HCT116 (cell line): ENCODE data around the gene LRRFIP2. TPM values are rescaled to one million over a fixed set of nuclear protein-coding genes. Genes with fewer than 3 reads are reported as not detected.

Experiments
- ATAC-seq: fragments of 200-7000 bp; cut with Tn5 transposase; 2 replicates; pipeline ENCODE4 v1.9.1; 2020; ENCODE audit warnings: mild to moderate bottlenecking, moderate library complexity
- BruUV-seq: library from RNA; stranded (reverse); fragments of 400-500 nt; replicated peaks from 2 replicates; lab custom pipeline; 2021; lab: Mats Ljungman, UMichigan
- CTCF ChIA-PET: fragments of 300-600 bp; sonication (Branson Sonifier 250); formaldehyde crosslinking; loops from one replicate; lab custom pipeline; 2021; ENCODE audit warnings: antibody characterized with exemption; lab: Charles Lee
- POLR2A ChIA-PET: fragments of 300-600, 350-600 bp; sonication (Branson Sonifier 250); formaldehyde crosslinking; loops from one replicate; lab custom pipeline; 2021; ENCODE audit warnings: antibody characterized with exemption; lab: Charles Lee
- RAD21 ChIA-PET, 2 experiments: fragments of 300-600 bp; sonication (Branson Sonifier 250); formaldehyde crosslinking; loops; one replicate each; lab custom pipeline; 2023; ENCODE audit warnings: low total read pairs in 2 of 2; ENCODE audit not compliant: uncharacterized antibody in 2 of 2, unreplicated experiment in 2 of 2, low non-redundant PET in 1 of 2; lab: Charles Lee
- DNase-seq: peaks from one replicate; pipeline ENCODE4 v3.0.0-alpha.2; 2010; ENCODE audit warnings: low read depth, low spot score
- H2AFZ ChIP-seq: fragments of 200-600 bp; shearing (Covaris generic), sonication (generic); 2 replicates; pipeline ENCODE4 v1.6.1; 2017; ENCODE audit warnings: low read depth, mixed run types, mixed read lengths, antibody characterized with exemption, low read length; ENCODE audit not compliant: poor library complexity, severe bottlenecking
- H3K27ac ChIP-seq: 2 replicates; pipeline ENCODE4 v1.5.1; 2012; ENCODE audit warnings: low read depth, low read length
- H3K27me3 ChIP-seq: fragments of 200-600 bp; sonication (generic); 2 replicates; pipeline ENCODE4 v1.6.1; 2016; ENCODE audit warnings: mixed run types, low read length, mixed read lengths; ENCODE audit not compliant: insufficient read depth
- H3K36me3 ChIP-seq, 2 experiments: fragments of 200-500 bp in 1 of 2; fragments of 200-600 bp in 1 of 2; sonication (Bioruptor generic) in 1 of 2; sonication (generic) in 1 of 2; 2 replicates each; pipeline versions ENCODE4 v1.5.1 to v1.6.1; 2014 to 2016; ENCODE audit warnings: low read length in 2 of 2, inconsistent platforms in 1 of 2, mixed read lengths in 1 of 2, mixed run types in 1 of 2; ENCODE audit not compliant: insufficient read depth in 2 of 2, control insufficient read depth in 1 of 2
- H3K4me1 ChIP-seq, 2 experiments: fragments of 200-600 bp in 1 of 2; sonication (generic) in 1 of 2; 2 replicates each; pipeline versions ENCODE4 v1.5.1 to v1.6.1; 2012 to 2017; ENCODE audit warnings: low read length in 2 of 2, inconsistent platforms in 1 of 2, mild to moderate bottlenecking in 1 of 2, mixed read lengths in 1 of 2, mixed run types in 1 of 2, moderate library complexity in 1 of 2; ENCODE audit not compliant: insufficient read depth in 2 of 2, control insufficient read depth in 1 of 2
- H3K4me2 ChIP-seq: fragments of 200-600 bp; sonication (generic); 2 replicates; pipeline ENCODE4 v1.6.1; 2017; ENCODE audit warnings: mixed run types, low read length, mixed read lengths
- H3K4me3 ChIP-seq, 2 experiments: fragments of 200-600 bp in 1 of 2; sonication (generic) in 1 of 2; replicated peaks in 1 of 2; 2 replicates each; pipeline ENCODE4 v1.5.1; 2011 to 2016; ENCODE audit warnings: low read length in 2 of 2, control low read depth in 1 of 2, low read depth in 1 of 2, mild to moderate bottlenecking in 1 of 2, mixed read lengths in 1 of 2, mixed run types in 1 of 2
- H3K79me2 ChIP-seq: fragments of 200-600 bp; sonication (generic); 2 replicates; pipeline ENCODE4 v1.6.1; 2017; ENCODE audit warnings: mild to moderate bottlenecking, mixed run types, low read length, moderate library complexity, mixed read lengths; ENCODE audit not compliant: insufficient read depth
- H3K9ac ChIP-seq: fragments of 200-600 bp; sonication (generic); 2 replicates; pipeline ENCODE4 v1.6.1; 2016; ENCODE audit warnings: low read length, mixed read lengths
- H3K9me2 ChIP-seq: fragments of 200-600 bp; sonication (generic), shearing (Covaris generic); 2 replicates; pipeline ENCODE4 v1.6.1; 2017; ENCODE audit warnings: mixed run types, mild to moderate bottlenecking, moderate library complexity; ENCODE audit not compliant: insufficient read depth
- H3K9me3 ChIP-seq, 2 experiments: fragments of 200-500 bp in 1 of 2; fragments of 200-600 bp in 1 of 2; sonication (Bioruptor generic) in 1 of 2; sonication (generic) in 1 of 2; 2 replicates each; pipeline ENCODE4 v1.6.1; 2014 to 2017; ENCODE audit warnings: low read length in 2 of 2, mixed read lengths in 2 of 2, inconsistent platforms in 1 of 2, low read depth in 1 of 2, mild to moderate bottlenecking in 1 of 2, mixed run types in 1 of 2, moderate library complexity in 1 of 2; ENCODE audit not compliant: control insufficient read depth in 1 of 2, insufficient read depth in 1 of 2
- H4K20me1 ChIP-seq: fragments of 200-600 bp; sonication (generic), shearing (Covaris generic); 2 replicates; pipeline ENCODE4 v1.6.1; 2017; ENCODE audit warnings: mixed run types, mild to moderate bottlenecking, moderate library complexity; ENCODE audit not compliant: insufficient read depth
- ATF3 ChIP-seq: IDR thresholded peaks from 2 replicates; pipeline ENCODE4 v1.6.1; 2012
- CBX3 ChIP-seq: IDR thresholded peaks from 2 replicates; pipeline ENCODE4 v1.6.1; 2012; ENCODE audit warnings: low read depth
- CEBPB ChIP-seq: IDR thresholded peaks from 2 replicates; pipeline ENCODE4 v1.6.1; 2012; ENCODE audit warnings: low read depth
- CTCF ChIP-seq, 3 experiments: fragments of 200-600 bp in 1 of 3; sonication (generic) in 1 of 3; IDR thresholded peaks in 2 of 3; conservative IDR thresholded peaks in 1 of 3; 2 replicates each; pipeline ENCODE4 v1.5.1; 2012 to 2017; ENCODE audit warnings: low read depth in 2 of 3, low read length in 2 of 3, antibody characterized with exemption in 1 of 3, borderline replicate concordance in 1 of 3, control low read depth in 1 of 3, mild to moderate bottlenecking in 1 of 3, mixed read lengths in 1 of 3, mixed run types in 1 of 3, moderate library complexity in 1 of 3; ENCODE audit not compliant: insufficient read depth in 1 of 3
- EGR1 ChIP-seq: IDR thresholded peaks from 2 replicates; pipeline ENCODE4 v1.6.1; 2012; ENCODE audit warnings: low read depth
- ELF1 ChIP-seq: IDR thresholded peaks from 2 replicates; pipeline ENCODE4 v1.6.1; 2012; ENCODE audit warnings: low read depth, borderline replicate concordance
- EZH2phosphoT487 ChIP-seq: fragments of 200-600 bp; IDR thresholded peaks from 2 replicates; pipeline ENCODE4 v1.6.1; 2018; ENCODE audit warnings: antibody characterized with exemption, borderline replicate concordance
- FOSL1 ChIP-seq: IDR thresholded peaks from 2 replicates; pipeline ENCODE4 v1.6.1; 2012; ENCODE audit warnings: low read depth
- JUND ChIP-seq: IDR thresholded peaks from 2 replicates; pipeline ENCODE4 v1.6.1; 2012
- MAX ChIP-seq: IDR thresholded peaks from 2 replicates; pipeline ENCODE4 v1.6.1; 2012
- POLR2A ChIP-seq: IDR thresholded peaks from 2 replicates; pipeline ENCODE4 v1.7.0; 2011; ENCODE audit warnings: borderline replicate concordance; ENCODE audit not compliant: insufficient read depth, insufficient read length; ENCODE audit errors: extremely low read depth
- POLR2AphosphoS5 ChIP-seq: IDR thresholded peaks from 2 replicates; pipeline ENCODE4 v1.6.1; 2011; ENCODE audit warnings: mild to moderate bottlenecking, low read depth, low read length, moderate library complexity
- RAD21 ChIP-seq: IDR thresholded peaks from 2 replicates; pipeline ENCODE4 v1.6.1; 2012; ENCODE audit warnings: low read depth, mild to moderate bottlenecking
- REST ChIP-seq: IDR thresholded peaks from 2 replicates; pipeline ENCODE4 v1.6.1; 2012; ENCODE audit warnings: low read depth
- SP1 ChIP-seq: IDR thresholded peaks from 2 replicates; pipeline ENCODE4 v1.6.1; 2012; ENCODE audit warnings: low read depth
- SRF ChIP-seq: IDR thresholded peaks from 2 replicates; pipeline ENCODE4 v1.6.1; 2012; ENCODE audit warnings: low read depth
- TCF7L2 ChIP-seq: IDR thresholded peaks from 2 replicates; pipeline ENCODE4 v1.7.0; 2011; ENCODE audit warnings: borderline replicate concordance, inconsistent platforms; ENCODE audit not compliant: insufficient read depth, insufficient read length; ENCODE audit errors: extremely low read depth
- YY1 ChIP-seq: IDR thresholded peaks from 2 replicates; pipeline ENCODE4 v1.6.1; 2011; ENCODE audit warnings: low read length, low read depth, moderate library complexity, mild to moderate bottlenecking; ENCODE audit not compliant: insufficient replicate concordance; ENCODE audit errors: extremely low read depth
- ZBTB33 ChIP-seq: IDR thresholded peaks from 2 replicates; pipeline ENCODE4 v1.6.1; 2011; ENCODE audit warnings: mild to moderate bottlenecking, low read length, moderate library complexity; ENCODE audit not compliant: insufficient replicate concordance; ENCODE audit errors: extremely low read depth
- ZFX ChIP-seq: fragments of 450-650 bp; IDR thresholded peaks from 2 replicates; pipeline ENCODE4 v1.6.1; 2017
- intact Hi-C: fragments of 100-400 bp; cut with micrococcal nuclease; formaldehyde crosslinking; loops from 2 replicates; pipeline ENCODE4 v1.10.0; 2022
- total RNA-seq: library from RNA; stranded (reverse); gene quantifications from one replicate; pipeline ENCODE4 v1.2.1, GENCODE V29; 2021; ENCODE audit not compliant: unreplicated experiment

LRRFIP2 gene
- total RNA-seq, 1 experiment from 2014 or later: 27.0 TPM

GRCh38 chr3:37096975-37097374, 77.4 kb downstream of the LRRFIP2 start:
- Histone ChIP-seq H3K9me3 (no peaks in the 10 kb centered on the region), H3K36me3 (no peaks in the 10 kb centered on the region), H3K4me3 (no peak overlapping the region), H3K27ac (no peak overlapping the region), H4K20me1 (no peaks in the 10 kb centered on the region), H3K9ac (no peak overlapping the region), H3K79me2 (no peaks in the 10 kb centered on the region), H3K27me3 (no peaks in the 10 kb centered on the region), H3K4me2 (no peak overlapping the region), H3K4me1 (no peaks in the 10 kb centered on the region; a peak in 1 of 4 replicates), H3K9me2 (no peaks in the 10 kb centered on the region), H2AFZ (no peak overlapping the region)
- POLR2A ChIA-PET: no interaction called here
- TF ChIP-seq POLR2AphosphoS5 (no peak), YY1 (no peak), POLR2A (no peak), RAD21 (no peak), REST (no peak), CEBPB (no peak), ZBTB33 (no peak), SRF (no peak), TCF7L2 (no peak), MAX (no peak), EZH2phosphoT487 (no peak), JUND (no peak), CBX3 (no peak), FOSL1 (no peak), SP1 (no peak), ZFX (no peak), ELF1 (no peak), EGR1 (no peak), ATF3 (no peak), CTCF (IDR thresholded peaks at IDR 0.05 in 2 of 3, conservative IDR thresholded peaks at IDR 0.05 in 1 of 3; ENCODE audit: borderline replicate concordance in 1 of 3, insufficient read depth in 1 of 3, low read depth in 2 of 3, low read length in 2 of 3) (no peak)
- BruUV-seq: no TSS peak
- DNase-seq: no peak
- intact Hi-C loops: no loop called here
- RAD21 ChIA-PET: no interaction called here
- CTCF ChIA-PET: no interaction called here
- no peak for ATAC-seq
